Measurements from ENCODE around the gene CAMTA2.

Gene CAMTA2

DNA sequence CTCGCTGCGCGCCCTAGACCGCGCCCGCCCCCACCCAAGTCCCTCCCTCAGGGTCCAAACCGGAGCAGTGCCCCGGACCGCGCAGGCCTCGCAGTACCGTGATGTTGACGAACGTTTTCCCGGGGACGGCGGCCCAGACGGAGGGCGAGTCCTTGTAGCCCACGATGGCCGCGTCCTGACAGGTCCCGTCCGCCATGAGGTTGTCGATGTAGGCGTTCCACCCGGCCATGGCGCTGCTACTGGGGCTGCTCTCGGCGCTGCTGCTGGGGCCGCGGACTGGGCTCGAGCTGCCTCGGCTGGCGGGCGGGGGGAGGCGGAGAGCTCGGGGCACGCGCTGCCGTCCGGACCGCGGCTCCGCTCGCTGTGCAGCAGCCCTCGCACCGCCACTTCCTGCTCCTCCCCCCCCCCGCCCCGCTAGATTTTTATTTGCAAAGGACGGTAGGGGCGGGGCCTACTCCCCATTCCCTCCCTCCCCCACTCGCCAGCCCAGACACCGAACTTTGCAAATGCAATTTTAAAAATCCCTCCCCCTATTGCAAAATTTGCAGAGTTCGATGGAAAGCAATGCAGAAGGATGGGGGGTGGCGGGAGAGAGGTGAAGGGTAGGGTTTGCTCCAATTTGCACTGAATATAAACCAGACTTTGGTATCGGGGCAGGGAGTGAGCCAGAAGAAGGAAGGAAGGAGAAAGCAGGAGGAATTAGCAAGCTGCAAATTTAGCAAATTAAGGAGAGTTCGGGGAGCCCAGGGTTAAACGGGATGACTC lies 39.1 kb downstream of the CAMTA2 start, which contains the start of gene PFN1:
PFN1 (minus strand) TSS at position 365 of the 765 bp plus-strand sequence; CDS start at position 229, 136 bp downstream.
- no peak for TF ChIP-seq CTCF (IDR thresholded peaks at IDR 0.05; ENCODE audit: extremely low read depth, missing control alignments)
- peak; percentile 94 for DNase-seq (ENCODE audit: low spot score)

DNA sequence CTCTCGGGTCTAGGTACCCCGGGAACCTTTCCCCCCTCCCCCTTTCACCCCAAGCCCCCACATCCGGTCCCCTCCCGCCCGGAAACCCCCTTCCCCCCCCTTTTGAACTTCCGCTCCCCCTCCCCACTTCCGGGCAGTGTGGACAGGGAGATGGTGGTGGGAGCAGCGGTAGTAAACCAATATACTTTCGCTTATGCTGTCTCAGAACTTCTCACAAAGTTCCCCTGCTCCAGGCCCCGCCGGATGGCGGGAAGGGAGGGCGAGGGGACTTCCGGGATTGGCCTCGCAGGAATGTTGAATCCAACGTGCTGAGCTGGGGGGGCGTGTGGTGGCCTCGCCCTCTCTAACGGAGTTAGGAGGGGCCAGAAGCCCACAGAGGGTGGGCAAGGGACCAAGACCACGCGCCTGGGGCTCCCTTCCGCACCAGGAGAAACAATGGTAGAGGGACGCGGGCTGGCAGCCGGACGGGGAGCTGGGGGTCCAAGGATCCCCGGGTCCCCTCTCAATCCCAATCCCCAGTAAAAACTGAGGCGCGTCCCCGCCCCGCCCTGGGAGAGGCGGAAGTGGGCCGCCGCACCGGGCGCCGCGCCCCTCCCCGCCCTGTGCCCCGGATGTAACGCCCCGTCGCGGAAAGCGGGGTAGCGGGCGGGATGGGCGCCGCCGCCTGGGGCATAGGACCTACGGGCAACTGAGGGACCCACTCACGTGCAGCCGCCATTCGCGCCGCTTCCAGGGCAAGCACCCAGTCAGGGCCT lies 39.9 kb downstream of the CAMTA2 start:
- peak; percentile 81 for DNase-seq (ENCODE audit: low spot score)
- no peak for TF ChIP-seq CTCF (IDR thresholded peaks at IDR 0.05; ENCODE audit: extremely low read depth, missing control alignments)

GRCh38 chr17:4947010-4947410 lies 40.5 kb downstream of the CAMTA2 start:
- TF ChIP-seq CTCF (IDR thresholded peaks at IDR 0.05; ENCODE audit: extremely low read depth, missing control alignments): no peak
- DNase-seq (ENCODE audit: low spot score): no peak

- no peak for TF ChIP-seq CTCF (IDR thresholded peaks at IDR 0.05; ENCODE audit: extremely low read depth, missing control alignments)
- no peak for DNase-seq (ENCODE audit: low spot score)
Measured at GRCh38 chr17:4946312-4946976, 41.0 kb downstream of the CAMTA2 start.

- no peak for TF ChIP-seq CTCF (IDR thresholded peaks at IDR 0.05; ENCODE audit: extremely low read depth, missing control alignments)
- no peak for DNase-seq (ENCODE audit: low spot score)
Measured at GRCh38 chr17:4945944-4946280, 41.6 kb downstream of the CAMTA2 start.

GRCh38 chr17:4945176-4945943 lies 42.1 kb downstream of the CAMTA2 start:
- DNase-seq (ENCODE audit: low spot score): peak; percentile 78
- TF ChIP-seq CTCF (IDR thresholded peaks at IDR 0.05; ENCODE audit: extremely low read depth, missing control alignments): no peak

All from GM20000 (cell line).